ENCODE results near the gene LZIC.

GRCh38 chr1:9890224-9890731 is 52.9 kb downstream of the LZIC start:
- TF ChIP-seq POLR2AphosphoS5 (IDR thresholded peaks at IDR 0.05; ENCODE audit: borderline replicate concordance, low read depth, low read length) (no peak), EZH2 (IDR thresholded peaks at IDR 0.05) (no peak)

All from SK-N-MC (cell line).